Suprapubic skin (tissue), 4 donors: ENCODE results near the gene UBN1. TPM values are rescaled to one million over a fixed set of nuclear protein-coding genes. Genes with fewer than 3 reads are reported as not detected.

Source experiments
- DNase-seq, 2 donors: peaks; one replicate each; pipeline ENCODE4 v3.0.0-alpha.2; 2019; ENCODE audit warnings: low spot score in 2 of 2
- H3K27ac ChIP-seq: fragments of 200-600 bp; sonication (generic); one replicate; pipeline ENCODE4 v1.5.1; 2019
- H3K27me3 ChIP-seq: fragments of 200-600 bp; sonication (generic); one replicate; pipeline ENCODE4 v1.5.1; 2019
- H3K36me3 ChIP-seq: fragments of 200-600 bp; sonication (generic); one replicate; pipeline ENCODE4 v1.5.1; 2019
- H3K4me1 ChIP-seq: fragments of 200-600 bp; sonication (generic); one replicate; pipeline ENCODE4 v1.5.1; 2019
- H3K4me3 ChIP-seq: fragments of 200-600 bp; sonication (generic); one replicate; pipeline ENCODE4 v1.5.1; 2019; ENCODE audit warnings: mild to moderate bottlenecking
- H3K9me3 ChIP-seq: fragments of 200-600 bp; sonication (generic); one replicate; pipeline ENCODE4 v1.5.1; 2019
- EP300 ChIP-seq: sonication (generic); formaldehyde crosslinking; IDR thresholded peaks from one replicate; pipeline ENCODE4 v1.6.1; 2017; ENCODE audit warnings: antibody characterized with exemption
- POLR2A ChIP-seq, 2 donors: fragments of 450-650 bp; IDR thresholded peaks; one replicate each; pipeline ENCODE4 v1.6.1; 2017; ENCODE audit warnings: antibody characterized with exemption in 2 of 2, mild to moderate bottlenecking in 2 of 2, moderate library complexity in 2 of 2
- POLR2AphosphoS5 ChIP-seq, 3 donors: sonication (generic); formaldehyde crosslinking; IDR thresholded peaks; one replicate each; pipeline ENCODE4 v1.6.1; 2017; ENCODE audit warnings: antibody characterized with exemption in 3 of 3
- WGBS: methylation state at CpG from one replicate; pipeline ENCODE4 v1.1.5; 2018; 5-methylcytosine and 5-hydroxymethylcytosine counted together
- total RNA-seq, 4 donors: library from RNA; depleted of rRNA; stranded (reverse); fragments of >200 nt; gene quantifications; one replicate each; pipeline ENCODE4 v1.1.0, GENCODE V29; 2016
- TF ChIP-seq, protein P1 (sequence below), 2 donors: fragments of 200-600 bp in 1 of 2; fragments of 450-650 bp in 1 of 2; sonication (generic) in 1 of 2; IDR thresholded peaks; one replicate each; pipeline ENCODE4 v1.5.1; 2016 to 2019; ENCODE audit warnings: antibody characterized with exemption in 2 of 2, mild to moderate bottlenecking in 1 of 2, moderate library complexity in 1 of 2

Gene UBN1
- total RNA-seq, 4 donors from 2014 or later = 25.7 to 43.9 (median 38.6) TPM

DNA sequence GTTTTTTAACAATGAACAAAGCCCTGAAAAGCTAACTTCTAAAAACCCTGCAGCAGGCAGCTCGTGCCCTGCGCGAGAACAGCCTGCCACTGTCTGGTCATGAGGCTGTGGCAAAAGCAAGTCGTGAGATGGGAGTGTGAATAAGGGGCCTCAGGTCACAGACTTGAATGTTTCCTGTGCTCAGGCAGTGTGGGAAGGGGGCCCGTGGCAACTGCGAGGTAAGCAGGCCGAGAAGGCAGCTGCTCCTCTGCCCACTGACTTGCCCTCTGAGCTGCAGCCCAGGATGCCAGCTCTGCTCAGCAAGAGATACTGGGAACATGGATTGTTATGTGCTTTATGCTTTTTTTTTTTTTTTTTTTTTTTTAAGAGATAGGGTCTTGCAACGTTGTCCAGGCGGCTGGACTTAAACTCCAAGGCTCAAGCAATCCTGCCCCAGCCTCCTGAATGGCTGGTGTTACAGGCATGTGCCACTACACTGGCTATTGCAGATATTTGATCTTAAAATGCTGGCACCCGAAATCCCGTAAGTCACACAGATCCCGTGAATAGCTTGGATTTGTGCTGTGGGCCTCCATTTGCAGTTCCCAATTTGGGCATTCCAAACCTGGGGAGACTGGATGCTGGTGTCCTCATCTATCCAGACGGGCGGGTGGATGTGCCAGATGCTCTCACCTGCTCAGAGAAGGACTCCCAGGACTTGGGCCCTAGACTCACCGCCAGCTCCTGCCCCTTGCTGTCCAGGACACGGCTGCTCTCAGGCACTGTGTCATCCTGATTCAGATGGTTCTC, 44.0 kb downstream of the UBN1 start:
- Histone ChIP-seq H3K4me1 (no peaks in the 10 kb centered on the region), H3K4me3 (no peak overlapping the region), H3K27me3 (no peaks in the 10 kb centered on the region), H3K27ac (no peak overlapping the region), H3K36me3 (peaks cover 96% of the 10 kb centered on the region), H3K9me3 (no peaks in the 10 kb centered on the region)
- no peak for DNase-seq
- 86% methylated on average over 16 of the region's 16 CpGs for WGBS
- no peak for TF ChIP-seq POLR2A (IDR thresholded peaks at IDR 0.05)
- TF ChIP-seq POLR2AphosphoS5 (IDR thresholded peaks at IDR 0.05) = no peak
- TF ChIP-seq, protein P1, sequence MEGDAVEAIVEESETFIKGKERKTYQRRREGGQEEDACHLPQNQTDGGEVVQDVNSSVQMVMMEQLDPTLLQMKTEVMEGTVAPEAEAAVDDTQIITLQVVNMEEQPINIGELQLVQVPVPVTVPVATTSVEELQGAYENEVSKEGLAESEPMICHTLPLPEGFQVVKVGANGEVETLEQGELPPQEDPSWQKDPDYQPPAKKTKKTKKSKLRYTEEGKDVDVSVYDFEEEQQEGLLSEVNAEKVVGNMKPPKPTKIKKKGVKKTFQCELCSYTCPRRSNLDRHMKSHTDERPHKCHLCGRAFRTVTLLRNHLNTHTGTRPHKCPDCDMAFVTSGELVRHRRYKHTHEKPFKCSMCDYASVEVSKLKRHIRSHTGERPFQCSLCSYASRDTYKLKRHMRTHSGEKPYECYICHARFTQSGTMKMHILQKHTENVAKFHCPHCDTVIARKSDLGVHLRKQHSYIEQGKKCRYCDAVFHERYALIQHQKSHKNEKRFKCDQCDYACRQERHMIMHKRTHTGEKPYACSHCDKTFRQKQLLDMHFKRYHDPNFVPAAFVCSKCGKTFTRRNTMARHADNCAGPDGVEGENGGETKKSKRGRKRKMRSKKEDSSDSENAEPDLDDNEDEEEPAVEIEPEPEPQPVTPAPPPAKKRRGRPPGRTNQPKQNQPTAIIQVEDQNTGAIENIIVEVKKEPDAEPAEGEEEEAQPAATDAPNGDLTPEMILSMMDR (IDR thresholded peaks at IDR 0.05) = no peak
- TF ChIP-seq EP300 = no peak

DNA sequence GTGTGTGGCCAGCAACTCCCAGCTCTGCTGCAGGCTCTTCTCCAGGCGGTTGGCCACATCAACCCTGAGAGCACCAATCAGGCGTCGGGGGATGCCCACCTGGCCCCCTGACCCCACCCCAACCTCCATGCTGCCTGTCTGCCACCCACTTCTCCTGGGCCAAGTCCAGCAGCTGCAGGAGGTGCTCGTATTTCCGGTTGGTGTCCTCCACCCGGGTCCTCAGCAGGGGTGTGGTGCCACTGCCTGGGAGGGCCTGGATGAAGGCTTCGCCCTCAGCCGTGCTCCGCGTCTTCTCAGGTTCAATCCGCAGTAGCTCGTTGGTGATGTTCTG, 44.6 kb downstream of the UBN1 start:
- no peak overlapping the region for H3K4me3 ChIP-seq
- H3K27ac ChIP-seq = no peak overlapping the region
- no peak for TF ChIP-seq POLR2A (IDR thresholded peaks at IDR 0.05)
- TF ChIP-seq EP300 = no peak
- TF ChIP-seq, protein P1 (IDR thresholded peaks at IDR 0.05) = no peak
- no peak for TF ChIP-seq POLR2AphosphoS5 (IDR thresholded peaks at IDR 0.05)
- WGBS = 86% methylated on average over 1 of the region's 12 CpGs
- H3K36me3 ChIP-seq = peaks cover 96% of the 10 kb centered on the region
- no peaks in the 10 kb centered on the region for H3K27me3 ChIP-seq
- H3K4me1 ChIP-seq = no peaks in the 10 kb centered on the region
- DNase-seq = no peak
- no peaks in the 10 kb centered on the region for H3K9me3 ChIP-seq

DNA sequence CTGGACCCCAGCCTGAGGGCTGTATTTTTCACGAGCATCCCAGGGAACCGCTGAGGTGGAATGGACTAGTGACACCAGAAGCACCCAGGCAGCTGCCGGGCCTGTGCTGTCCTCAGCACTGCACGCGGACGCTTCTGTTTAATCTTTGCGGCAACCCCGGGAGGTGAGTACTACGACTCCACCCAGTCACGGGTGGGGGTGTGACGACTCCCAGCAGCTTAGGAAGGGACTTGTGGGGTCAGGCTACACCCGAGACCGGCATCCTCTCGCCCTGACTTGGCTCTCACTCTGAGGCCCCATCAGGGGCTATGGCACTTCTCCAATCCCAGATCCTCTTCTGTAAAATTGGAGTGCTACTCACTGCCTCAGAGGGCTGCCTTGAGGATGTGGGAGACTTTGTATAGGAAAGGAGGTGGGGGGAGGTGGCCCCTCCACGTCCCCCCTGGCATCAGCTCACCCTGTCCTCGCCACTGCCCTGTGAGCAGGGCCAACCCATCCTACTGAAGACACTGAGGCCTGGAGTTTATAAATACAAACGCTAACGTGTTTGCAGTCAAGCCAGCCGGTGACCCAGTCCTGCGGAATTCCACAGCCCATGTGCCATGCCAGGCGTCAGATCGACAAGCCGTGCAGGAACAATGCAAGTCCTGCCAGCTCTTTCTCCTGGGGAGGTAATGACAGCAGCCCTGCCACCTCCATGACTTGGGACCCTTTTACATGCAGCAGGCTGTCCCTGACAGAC, 45.3 kb downstream of the UBN1 start:
- TF ChIP-seq POLR2A (IDR thresholded peaks at IDR 0.05) (no peak), EP300 (no peak), POLR2AphosphoS5 (IDR thresholded peaks at IDR 0.05) (no peak)
- TF ChIP-seq, protein P1 (IDR thresholded peaks at IDR 0.05) = no peak
- Histone ChIP-seq H3K4me1 (no peaks in the 10 kb centered on the region), H3K27ac (no peak overlapping the region), H3K4me3 (no peak overlapping the region), H3K36me3 (peaks cover 93% of the 10 kb centered on the region), H3K27me3 (no peaks in the 10 kb centered on the region), H3K9me3 (no peaks in the 10 kb centered on the region)
- DNase-seq = no peak
- WGBS = 59% methylated on average over 22 of the region's 23 CpGs

DNA sequence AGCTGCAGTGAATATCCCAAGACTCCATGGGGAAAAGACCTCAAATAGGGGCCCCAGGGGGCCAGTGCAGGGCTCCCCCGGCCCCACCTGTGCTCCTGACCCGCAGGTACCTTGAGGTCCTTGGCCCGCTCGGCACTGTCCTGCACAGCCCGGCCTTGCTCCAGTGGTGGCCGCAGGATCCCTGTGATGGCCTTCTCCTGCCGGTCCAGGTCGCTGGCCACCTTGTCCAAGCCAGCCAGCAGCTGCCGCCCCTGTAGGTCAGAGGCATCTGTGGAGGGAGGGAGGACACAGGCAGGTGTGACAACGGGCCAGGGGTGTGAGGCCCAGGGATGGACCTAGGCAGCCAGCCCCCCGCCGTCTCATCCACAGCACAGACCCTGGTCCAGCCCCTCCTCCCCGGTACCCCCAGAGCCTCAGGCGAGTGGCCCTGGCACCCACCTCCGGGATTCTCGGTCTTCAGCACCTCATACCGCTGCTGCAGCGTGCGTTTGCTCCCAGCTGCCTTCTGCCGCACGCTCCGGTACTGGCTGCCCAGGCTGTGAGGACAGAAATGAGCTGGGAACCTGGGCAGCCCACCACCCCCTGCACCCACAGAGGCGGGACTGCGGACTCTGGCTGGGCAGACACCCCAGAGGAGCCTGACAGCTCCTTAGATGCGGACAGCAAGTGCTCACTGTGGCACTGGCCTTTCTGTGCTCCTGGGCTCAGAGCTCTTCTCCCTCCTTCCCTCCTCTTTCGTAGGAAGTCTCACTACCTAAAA, 46.0 kb downstream of the UBN1 start:
- Histone ChIP-seq H3K27me3 (no peaks in the 10 kb centered on the region), H3K27ac (no peak overlapping the region), H3K9me3 (no peaks in the 10 kb centered on the region), H3K4me3 (no peak overlapping the region), H3K36me3 (peaks cover 93% of the 10 kb centered on the region), H3K4me1 (no peaks in the 10 kb centered on the region)
- WGBS = 91% methylated on average over 17 of the region's 26 CpGs
- no peak for TF ChIP-seq POLR2A (IDR thresholded peaks at IDR 0.05)
- TF ChIP-seq POLR2AphosphoS5 (IDR thresholded peaks at IDR 0.05) = no peak
- TF ChIP-seq EP300 = no peak
- TF ChIP-seq, protein P1 (IDR thresholded peaks at IDR 0.05) = no peak
- no peak for DNase-seq
